HAP-1 (cell line): Measurements from ENCODE around the gene RASA2.
"Not testable (repeated sequence)": the region's sequence is repeated elsewhere in the genome, so short reads cannot be mapped to it uniquely, and the experiment has no call there.

ENCODE experiments used
- DNase-seq, 2 experiments: peaks; one replicate each; pipeline ENCODE4 v3.0.0-alpha.2; 2016 to 2020; ENCODE audit warnings: low spot score in 2 of 2
- H3K27me3 ChIP-seq: fragments of 250-450 bp; sonication (Bioruptor Pico); 2 replicates; pipeline ENCODE4 v1.5.1; 2020; ENCODE audit warnings: low read depth, mild to moderate bottlenecking, moderate library complexity
- H3K36me3 ChIP-seq: fragments of 250-450 bp; sonication (Bioruptor Pico); replicated peaks from 2 replicates; pipeline ENCODE4 v1.5.1; 2020; ENCODE audit warnings: mild to moderate bottlenecking
- H3K4me1 ChIP-seq: fragments of 250-450 bp; sonication (Bioruptor Pico); 2 replicates; pipeline ENCODE4 v1.5.1; 2020; ENCODE audit warnings: mild to moderate bottlenecking
- H3K4me3 ChIP-seq: fragments of 250-450 bp; sonication (Bioruptor Pico); 2 replicates; pipeline ENCODE4 v1.5.1; 2020; ENCODE audit warnings: mild to moderate bottlenecking, moderate library complexity
- H3K9me3 ChIP-seq: fragments of 250-450 bp; sonication (Bioruptor Pico); 2 replicates; pipeline ENCODE4 v1.5.1; 2020; ENCODE audit warnings: mild to moderate bottlenecking, moderate library complexity
- in situ Hi-C: fragments of 300-500 bp; cut with MboI; formaldehyde crosslinking; loops from 3 replicates; pipeline ENCODE4 v1.14.3; 2020; ENCODE audit warnings: low sequenced_read_pairs, inconsistent platforms, mixed read lengths

The RASA2 gene

GRCh38 chr3:141608438-141608837, 121.6 kb downstream of the RASA2 start:
- Histone ChIP-seq H3K4me3 (no peak overlapping the region), H3K27me3 (no peaks in the 10 kb centered on the region), H3K4me1 (no peaks in the 10 kb centered on the region), H3K36me3 (peaks cover 2% of the 10 kb centered on the region; the same call in 1 of the 2 replicates), H3K9me3 (no peaks in the 10 kb centered on the region)
- in situ Hi-C loops, result no loop called here
- DNase-seq, result no peak

GRCh38 chr3:141610939-141611338, 124.1 kb downstream of the RASA2 start:
- Histone ChIP-seq H3K9me3 (no peaks in the 10 kb centered on the region), H3K4me1 (no peaks in the 10 kb centered on the region), H3K36me3 (peaks cover 2% of the 10 kb centered on the region; the same call in 1 of the 2 replicates), H3K27me3 (no peaks in the 10 kb centered on the region), H3K4me3 (no peak overlapping the region)
- DNase-seq, result no peak
- in situ Hi-C loops, result no loop called here

GRCh38 chr3:141618103-141618910, 131.5 kb downstream of the RASA2 start:
- Histone ChIP-seq H3K27me3 (no peaks in the 10 kb centered on the region), H3K4me1 (no peaks in the 10 kb centered on the region), H3K36me3 (no peaks in the 10 kb centered on the region), H3K9me3 (no peaks in the 10 kb centered on the region), H3K4me3 (no peak overlapping the region)
- DNase-seq, result no peak
- in situ Hi-C loops, result no loop called here

- Histone ChIP-seq H3K9me3 (no peaks in the 10 kb centered on the region), H3K4me1 (no peaks in the 10 kb centered on the region), H3K27me3 (no peaks in the 10 kb centered on the region), H3K4me3 (no peak overlapping the region), H3K36me3 (no peaks in the 10 kb centered on the region)
- in situ Hi-C loops, result no loop called here
- no peak for DNase-seq
Observed at GRCh38 chr3:141618938-141619337, 132.1 kb downstream of the RASA2 start.

- in situ Hi-C loops, result no loop called here
- no peaks in the 10 kb centered on the region for H3K4me1 ChIP-seq
- no peaks in the 10 kb centered on the region for H3K9me3 ChIP-seq
- DNase-seq, result no peak
- H3K36me3 ChIP-seq, result no peaks in the 10 kb centered on the region
- H3K4me3 ChIP-seq, result no peak overlapping the region
- H3K27me3 ChIP-seq, result no peaks in the 10 kb centered on the region
Observed at GRCh38 chr3:141619450-141619849, 132.6 kb downstream of the RASA2 start.

- H3K27me3 ChIP-seq, result no peaks in the 10 kb centered on the region
- no peaks in the 10 kb centered on the region for H3K4me1 ChIP-seq
- no peak overlapping the region for H3K4me3 ChIP-seq
- H3K9me3 ChIP-seq, result no peaks in the 10 kb centered on the region
- in situ Hi-C loops, result no loop called here
- H3K36me3 ChIP-seq, result no peaks in the 10 kb centered on the region
- DNase-seq, result no peak
Observed at GRCh38 chr3:141623691-141624090, 136.9 kb downstream of the RASA2 start.

GRCh38 chr3:141625506-141625905, 138.7 kb downstream of the RASA2 start:
- H3K4me3 ChIP-seq, result no peak overlapping the region
- H3K4me1 ChIP-seq, result no peaks in the 10 kb centered on the region
- H3K36me3 ChIP-seq, result no peaks in the 10 kb centered on the region
- no peaks in the 10 kb centered on the region for H3K9me3 ChIP-seq
- no peak for DNase-seq
- H3K27me3 ChIP-seq, result no peaks in the 10 kb centered on the region
- in situ Hi-C loops, result no loop called here

GRCh38 chr3:141628334-141628733, 141.5 kb downstream of the RASA2 start:
- in situ Hi-C loops, H3K9me3 ChIP-seq, H3K4me1 ChIP-seq, H3K36me3 ChIP-seq, DNase-seq, H3K4me3 ChIP-seq, H3K27me3 ChIP-seq: not testable (repeated sequence)

GRCh38 chr3:141628868-141629441, 142.1 kb downstream of the RASA2 start:
- H3K4me3 ChIP-seq, H3K36me3 ChIP-seq, in situ Hi-C loops, H3K27me3 ChIP-seq, H3K4me1 ChIP-seq, DNase-seq, H3K9me3 ChIP-seq: not testable (repeated sequence)

GRCh38 chr3:141629976-141630375, 143.1 kb downstream of the RASA2 start:
- H3K36me3 ChIP-seq, result no peaks in the 10 kb centered on the region
- H3K27me3 ChIP-seq, result no peaks in the 10 kb centered on the region
- no peak overlapping the region for H3K4me3 ChIP-seq
- DNase-seq, result no peak
- H3K4me1 ChIP-seq, result no peaks in the 10 kb centered on the region
- in situ Hi-C loops, result no loop called here
- H3K9me3 ChIP-seq, result no peaks in the 10 kb centered on the region

GRCh38 chr3:141632779-141633374, 146.1 kb downstream of the RASA2 start:
- in situ Hi-C loops, result no loop called here
- Histone ChIP-seq H3K4me1 (no peaks in the 10 kb centered on the region), H3K36me3 (no peaks in the 10 kb centered on the region), H3K4me3 (no peak overlapping the region), H3K27me3 (no peaks in the 10 kb centered on the region), H3K9me3 (no peaks in the 10 kb centered on the region)
- DNase-seq, result no peak

GRCh38 chr3:141642215-141642614, 155.4 kb downstream of the RASA2 start:
- in situ Hi-C loops, result no loop called here
- H3K4me3 ChIP-seq, result no peak overlapping the region
- no peaks in the 10 kb centered on the region for H3K36me3 ChIP-seq

GRCh38 chr3:141643391-141643790, 156.6 kb downstream of the RASA2 start:
- H3K36me3 ChIP-seq, result no peaks in the 10 kb centered on the region
- H3K4me1 ChIP-seq, result no peaks in the 10 kb centered on the region
- in situ Hi-C loops, result no loop called here
- no peaks in the 10 kb centered on the region for H3K27me3 ChIP-seq
- no peak for DNase-seq
- no peak overlapping the region for H3K4me3 ChIP-seq
- H3K9me3 ChIP-seq, result no peaks in the 10 kb centered on the region

More at GRCh38 chr3:141642215-141642614, 155.4 kb downstream of the RASA2 start:
- Histone ChIP-seq H3K9me3 (no peaks in the 10 kb centered on the region), H3K27me3 (no peaks in the 10 kb centered on the region), H3K4me1 (no peaks in the 10 kb centered on the region)
- DNase-seq, result no peak

GRCh38 chr3:141643796-141644195, 157.0 kb downstream of the RASA2 start:
- Histone ChIP-seq H3K4me3 (no peak overlapping the region), H3K36me3 (no peaks in the 10 kb centered on the region), H3K9me3 (no peaks in the 10 kb centered on the region), H3K27me3 (no peaks in the 10 kb centered on the region), H3K4me1 (no peaks in the 10 kb centered on the region)
- DNase-seq, result no peak
- in situ Hi-C loops, result no loop called here
